Astrocyte (in vitro differentiated cells and primary cell): ENCODE measurements around the gene CBLL2.

ENCODE experiments used
- EZH2 ChIP-seq: IDR thresholded peaks from 2 replicates; pipeline ENCODE4 v1.6.1; 2012; ENCODE audit warnings: mild to moderate bottlenecking, low read length, inconsistent platforms; ENCODE audit not compliant: insufficient read depth
- TF ChIP-seq, protein P1 (sequence below): IDR thresholded peaks from 2 replicates; pipeline ENCODE4 v1.5.1; 2011; ENCODE audit warnings: low read depth, mild to moderate bottlenecking, inconsistent platforms, low read length, moderate library complexity; ENCODE audit not compliant: insufficient read depth

DNA sequence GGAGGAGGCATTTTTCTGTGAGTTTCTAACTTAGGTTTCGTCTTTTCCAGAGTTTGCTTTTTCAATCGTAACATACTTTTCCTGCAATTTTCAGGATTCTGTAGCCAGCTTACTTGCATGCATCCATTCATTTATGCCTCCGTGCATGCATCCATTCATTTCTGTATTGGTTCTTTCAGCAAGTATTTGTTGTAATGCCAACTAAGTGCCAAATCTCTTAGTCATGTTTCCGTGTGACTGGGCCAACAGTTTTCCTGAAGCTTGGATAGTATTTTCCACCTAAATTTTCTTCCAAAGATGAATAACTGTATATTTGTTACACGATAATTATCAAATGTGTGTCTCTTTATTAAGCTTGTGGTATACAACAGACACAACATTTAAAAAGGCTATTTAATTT is 41.5 kb downstream of the CBLL2 start:
- TF ChIP-seq, protein P1, sequence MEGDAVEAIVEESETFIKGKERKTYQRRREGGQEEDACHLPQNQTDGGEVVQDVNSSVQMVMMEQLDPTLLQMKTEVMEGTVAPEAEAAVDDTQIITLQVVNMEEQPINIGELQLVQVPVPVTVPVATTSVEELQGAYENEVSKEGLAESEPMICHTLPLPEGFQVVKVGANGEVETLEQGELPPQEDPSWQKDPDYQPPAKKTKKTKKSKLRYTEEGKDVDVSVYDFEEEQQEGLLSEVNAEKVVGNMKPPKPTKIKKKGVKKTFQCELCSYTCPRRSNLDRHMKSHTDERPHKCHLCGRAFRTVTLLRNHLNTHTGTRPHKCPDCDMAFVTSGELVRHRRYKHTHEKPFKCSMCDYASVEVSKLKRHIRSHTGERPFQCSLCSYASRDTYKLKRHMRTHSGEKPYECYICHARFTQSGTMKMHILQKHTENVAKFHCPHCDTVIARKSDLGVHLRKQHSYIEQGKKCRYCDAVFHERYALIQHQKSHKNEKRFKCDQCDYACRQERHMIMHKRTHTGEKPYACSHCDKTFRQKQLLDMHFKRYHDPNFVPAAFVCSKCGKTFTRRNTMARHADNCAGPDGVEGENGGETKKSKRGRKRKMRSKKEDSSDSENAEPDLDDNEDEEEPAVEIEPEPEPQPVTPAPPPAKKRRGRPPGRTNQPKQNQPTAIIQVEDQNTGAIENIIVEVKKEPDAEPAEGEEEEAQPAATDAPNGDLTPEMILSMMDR, result no peak
- no peak for TF ChIP-seq EZH2
